ENCODE results near the gene FAM163A.

DNA sequence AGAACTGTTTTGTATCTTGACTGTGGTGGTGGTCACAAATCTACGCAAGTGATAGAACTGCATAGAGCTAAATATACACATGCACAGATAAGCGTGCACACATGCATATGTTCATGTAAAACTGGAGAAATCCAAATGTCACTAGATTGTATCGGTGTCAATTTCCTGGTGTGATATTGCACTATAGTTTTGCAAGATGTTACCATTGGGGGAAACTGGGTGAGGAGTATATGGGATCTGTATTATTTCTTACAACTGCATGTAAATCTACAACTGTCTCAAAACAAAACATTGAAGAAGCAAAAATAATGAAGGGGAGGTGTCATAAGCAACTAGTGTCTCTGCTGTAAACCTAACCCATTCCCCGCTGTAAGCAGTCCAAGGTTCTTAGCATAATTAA lies 30.2 kb downstream of the FAM163A start:
- no peak for TF ChIP-seq POLR2A (IDR thresholded peaks at IDR 0.05)
- TF ChIP-seq, protein P1, sequence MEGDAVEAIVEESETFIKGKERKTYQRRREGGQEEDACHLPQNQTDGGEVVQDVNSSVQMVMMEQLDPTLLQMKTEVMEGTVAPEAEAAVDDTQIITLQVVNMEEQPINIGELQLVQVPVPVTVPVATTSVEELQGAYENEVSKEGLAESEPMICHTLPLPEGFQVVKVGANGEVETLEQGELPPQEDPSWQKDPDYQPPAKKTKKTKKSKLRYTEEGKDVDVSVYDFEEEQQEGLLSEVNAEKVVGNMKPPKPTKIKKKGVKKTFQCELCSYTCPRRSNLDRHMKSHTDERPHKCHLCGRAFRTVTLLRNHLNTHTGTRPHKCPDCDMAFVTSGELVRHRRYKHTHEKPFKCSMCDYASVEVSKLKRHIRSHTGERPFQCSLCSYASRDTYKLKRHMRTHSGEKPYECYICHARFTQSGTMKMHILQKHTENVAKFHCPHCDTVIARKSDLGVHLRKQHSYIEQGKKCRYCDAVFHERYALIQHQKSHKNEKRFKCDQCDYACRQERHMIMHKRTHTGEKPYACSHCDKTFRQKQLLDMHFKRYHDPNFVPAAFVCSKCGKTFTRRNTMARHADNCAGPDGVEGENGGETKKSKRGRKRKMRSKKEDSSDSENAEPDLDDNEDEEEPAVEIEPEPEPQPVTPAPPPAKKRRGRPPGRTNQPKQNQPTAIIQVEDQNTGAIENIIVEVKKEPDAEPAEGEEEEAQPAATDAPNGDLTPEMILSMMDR (IDR thresholded peaks at IDR 0.05): no peak
